Esophagus muscularis mucosa (tissue), 4 donors: Measurements from ENCODE around the gene NSRP1. TPM values are rescaled to one million over a fixed set of nuclear protein-coding genes. Genes with fewer than 3 reads are reported as not detected.
"Not testable (repeated sequence)": the region's sequence is repeated elsewhere in the genome, so short reads cannot be mapped to it uniquely, and the experiment has no call there.

ENCODE experiments used
- DNase-seq: peaks from one replicate; pipeline ENCODE4 v3.0.0-alpha.2; 2017; ENCODE audit errors: extremely low spot score
- H3K27ac ChIP-seq, 4 donors: fragments of 200-600 bp; sonication (generic); replicated peaks in 1 of 4; 1 replicate in 3 of 4; 2 replicates in 1 of 4; pipeline ENCODE4 v1.5.1; 2016 to 2019; ENCODE audit warnings: mild to moderate bottlenecking in 1 of 4
- H3K27me3 ChIP-seq, 4 donors: fragments of 200-600 bp; sonication (generic); one replicate each; pipeline versions ENCODE4 v1.5.1 to v1.6.0; 2016 to 2019
- H3K36me3 ChIP-seq, 4 donors: fragments of 200-600 bp; sonication (generic); one replicate each; pipeline ENCODE4 v1.5.1; 2016 to 2019
- H3K4me1 ChIP-seq, 4 donors: fragments of 200-600 bp; sonication (generic); one replicate each; pipeline ENCODE4 v1.5.1; 2016 to 2019
- H3K4me3 ChIP-seq, 4 donors: fragments of 200-600 bp; sonication (generic); 1 replicate in 2 of 4; 2 replicates in 2 of 4; pipeline ENCODE4 v1.5.1; 2016 to 2019; ENCODE audit warnings: mild to moderate bottlenecking in 4 of 4, moderate library complexity in 1 of 4
- H3K9me3 ChIP-seq, 4 donors: fragments of 200-600 bp; sonication (generic); 1 replicate in 3 of 4; 2 replicates in 1 of 4; pipeline ENCODE4 v1.5.1; 2016 to 2019
- CTCF ChIP-seq, 3 experiments: fragments of 200-600 bp in 2 of 3; fragments of 450-650 bp in 1 of 3; sonication (generic) in 2 of 3; IDR thresholded peaks; one replicate each; pipeline ENCODE4 v1.5.1; 2017 to 2019; ENCODE audit warnings: antibody characterized with exemption in 3 of 3, mild to moderate bottlenecking in 2 of 3, moderate library complexity in 1 of 3
- EP300 ChIP-seq: sonication (generic); formaldehyde crosslinking; IDR thresholded peaks from one replicate; pipeline ENCODE4 v1.6.1; 2017; ENCODE audit warnings: antibody characterized with exemption
- POLR2A ChIP-seq: fragments of 450-650 bp; IDR thresholded peaks from one replicate; pipeline ENCODE4 v1.6.1; 2017; ENCODE audit warnings: antibody characterized with exemption, moderate library complexity, mild to moderate bottlenecking, low read depth
- POLR2AphosphoS5 ChIP-seq, 2 donors: sonication (generic); formaldehyde crosslinking; IDR thresholded peaks; one replicate each; pipeline ENCODE4 v1.6.1; 2017; ENCODE audit warnings: antibody characterized with exemption in 2 of 2
- WGBS: methylation state at CpG from one replicate; pipeline ENCODE4 v1.1.5; 2018; 5-methylcytosine and 5-hydroxymethylcytosine counted together
- intact Hi-C: fragments of 100-400 bp; cut with DNase I; formaldehyde crosslinking; loops from one replicate; pipeline ENCODE4 v1.15.1; 2023
- total RNA-seq, 4 donors: library from RNA; depleted of rRNA; stranded (reverse); fragments of >200 nt; gene quantifications; one replicate each; pipeline versions ENCODE4 v1.1.0 to v1.2.1, GENCODE V29; 2016

Gene NSRP1
- total RNA-seq, 4 donors from 2014 or later: 20.0 to 38.6 (median 30.3) TPM

DNA sequence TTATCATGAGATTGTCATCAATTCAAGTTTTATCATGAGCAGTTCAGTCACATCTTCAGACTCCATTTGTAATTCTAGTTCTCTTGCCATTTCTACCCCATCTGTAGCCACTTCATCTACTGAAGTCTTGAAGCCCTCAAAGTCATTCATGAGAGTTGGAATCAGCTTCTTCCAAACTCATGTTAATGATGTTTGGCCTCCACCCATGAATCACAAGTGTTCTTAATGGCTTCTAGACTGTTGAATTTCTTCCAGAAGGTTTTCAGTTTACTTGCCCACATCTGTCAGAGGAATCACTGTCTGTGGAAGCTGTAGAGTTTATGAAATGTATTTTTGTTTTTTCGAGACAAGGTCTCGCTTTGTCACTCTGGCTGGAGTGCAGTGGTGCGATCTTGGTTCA is 16.0 kb downstream of the NSRP1 start:
- no peak overlapping the region for H3K27ac ChIP-seq
- no peak for DNase-seq
- WGBS: 100% methylated on average over 3 of the region's 3 CpGs
- H3K36me3 ChIP-seq: peaks cover 0 to 58% (median 22%) of the 10 kb centered on the region in 4 donors
- no peak overlapping the region for H3K4me3 ChIP-seq
- H3K27me3 ChIP-seq: no peaks in the 10 kb centered on the region
- TF ChIP-seq CTCF (IDR thresholded peaks at IDR 0.05) (no peak), POLR2A (no peak), EP300 (no peak), POLR2AphosphoS5 (IDR thresholded peaks at IDR 0.05) (no peak)
- H3K9me3 ChIP-seq: no peaks in the 10 kb centered on the region
- H3K4me1 ChIP-seq: peaks cover 0 to 18% (median under 1%) of the 10 kb centered on the region in 4 donors
- intact Hi-C loops: no loop called here

- H3K4me1 ChIP-seq: peaks cover 0 to 18% (median 6%) of the 10 kb centered on the region in 4 donors
- H3K36me3 ChIP-seq: peaks cover 0 to 53% (median 19%) of the 10 kb centered on the region in 4 donors
- intact Hi-C loops: no loop called here
- TF ChIP-seq POLR2AphosphoS5 (IDR thresholded peaks at IDR 0.05) (no peak), CTCF (IDR thresholded peaks at IDR 0.05) (no peak), POLR2A (no peak), EP300 (no peak)
- H3K4me3 ChIP-seq: no peak overlapping the region
- H3K27me3 ChIP-seq: no peaks in the 10 kb centered on the region
- 93% methylated on average over 3 of the region's 3 CpGs for WGBS
- no peak for DNase-seq
- H3K9me3 ChIP-seq: no peaks in the 10 kb centered on the region
- no peak overlapping the region for H3K27ac ChIP-seq
These were observed 16.6 kb downstream of the NSRP1 start for GRCh38 chr17:30133197-30133596.

GRCh38 chr17:30134551-30134950 is 17.9 kb downstream of the NSRP1 start:
- Histone ChIP-seq H3K27me3 (no peaks in the 10 kb centered on the region), H3K27ac (no peak overlapping the region), H3K4me3 (no peak overlapping the region), H3K4me1 (peaks cover 0 to 18% (median 7%) of the 10 kb centered on the region in 4 donors), H3K9me3 (no peaks in the 10 kb centered on the region), H3K36me3 (peaks cover 0 to 43% (median 18%) of the 10 kb centered on the region in 4 donors)
- intact Hi-C loops: no loop called here
- no peak for TF ChIP-seq CTCF (IDR thresholded peaks at IDR 0.05)
- TF ChIP-seq EP300: no peak
- TF ChIP-seq POLR2A: no peak
- no peak for TF ChIP-seq POLR2AphosphoS5 (IDR thresholded peaks at IDR 0.05)
- no peak for DNase-seq

GRCh38 chr17:30137158-30137557 is 20.5 kb downstream of the NSRP1 start:
- intact Hi-C loops: no loop called here
- no peak overlapping the region for H3K27ac ChIP-seq
- no peaks in the 10 kb centered on the region for H3K9me3 ChIP-seq
- TF ChIP-seq POLR2AphosphoS5 (IDR thresholded peaks at IDR 0.05) (no peak), EP300 (no peak), CTCF (IDR thresholded peaks at IDR 0.05) (no peak), POLR2A (no peak)
- H3K27me3 ChIP-seq: no peaks in the 10 kb centered on the region
- 89% methylated on average over 3 of the region's 3 CpGs for WGBS
- H3K36me3 ChIP-seq: peaks cover 0 to 32% (median 13%) of the 10 kb centered on the region in 4 donors
- H3K4me3 ChIP-seq: no peak overlapping the region
- DNase-seq: no peak
- peaks cover 0 to 10% (median 7%) of the 10 kb centered on the region in 4 donors for H3K4me1 ChIP-seq

GRCh38 chr17:30147860-30148259 is 31.2 kb downstream of the NSRP1 start:
- H3K4me3 ChIP-seq, H3K4me1 ChIP-seq, intact Hi-C loops, H3K27ac ChIP-seq, H3K27me3 ChIP-seq, H3K9me3 ChIP-seq, DNase-seq: not testable (repeated sequence)
- H3K36me3 ChIP-seq: peaks cover 0 to 12% (median 6%) of the 10 kb centered on the region in 4 donors
- WGBS: 92% methylated on average over 6 of the region's 6 CpGs
